ENCODE measurements around the gene NRIP1.
"Not testable (repeated sequence)": the region's sequence is repeated elsewhere in the genome, so short reads cannot be mapped to it uniquely, and the experiment has no call there.

The NRIP1 gene

DNA sequence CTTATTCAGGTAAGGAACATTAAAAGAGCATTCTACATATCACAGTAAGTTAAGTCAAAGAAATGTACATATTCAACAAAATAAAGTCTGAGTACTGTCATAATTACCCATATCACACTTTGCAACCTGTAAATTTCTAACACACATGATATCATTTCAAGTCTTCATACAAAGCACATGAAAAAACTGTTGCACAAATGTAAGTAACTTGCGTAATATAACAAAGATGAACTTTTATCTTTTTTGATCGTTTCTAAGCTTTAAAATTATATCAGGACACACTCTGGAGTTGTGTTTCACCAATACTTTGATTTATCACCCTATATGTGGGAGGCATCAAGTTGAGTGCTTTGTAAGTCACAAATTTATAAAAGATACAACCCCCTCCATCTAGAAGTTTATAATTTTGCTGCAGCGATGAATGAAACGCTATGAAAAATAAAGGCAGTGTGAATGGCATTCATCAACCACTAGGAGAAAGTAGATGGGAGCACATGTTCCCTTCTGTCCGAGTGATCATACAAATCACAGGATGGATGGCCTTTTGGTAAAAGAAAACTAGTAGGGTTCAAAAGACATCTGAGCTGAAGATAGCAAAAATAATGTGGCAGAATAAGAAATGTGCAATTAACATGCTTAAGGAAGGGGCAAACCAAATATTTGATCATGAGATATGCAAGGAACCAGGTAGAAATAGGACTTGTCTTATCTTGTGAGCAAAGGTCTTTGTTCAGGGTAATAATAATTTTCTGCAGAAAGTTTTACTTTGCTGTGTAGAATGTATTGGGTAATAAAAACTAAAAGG is 27.5 kb downstream of the NRIP1 start:
- no peak for DNase-seq

DNA sequence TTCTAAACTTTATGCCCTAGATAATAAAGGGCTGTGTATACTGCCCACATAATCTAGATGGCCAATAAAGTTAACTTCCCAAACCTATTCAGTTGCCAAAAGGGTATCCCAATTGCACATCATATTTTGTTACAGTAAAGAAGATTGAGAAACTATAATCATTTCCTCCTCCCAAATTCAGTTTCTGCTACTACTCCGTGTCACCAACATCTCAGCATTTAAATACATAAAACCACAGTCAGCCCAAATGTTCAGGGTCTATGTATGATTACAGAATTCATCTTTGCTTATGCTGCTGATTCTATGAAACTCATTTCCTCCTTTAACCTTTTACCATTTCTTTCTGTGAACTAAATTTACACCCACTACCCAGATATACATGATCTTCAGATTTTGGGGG is 28.6 kb downstream of the NRIP1 start:
- no peak for DNase-seq

DNA sequence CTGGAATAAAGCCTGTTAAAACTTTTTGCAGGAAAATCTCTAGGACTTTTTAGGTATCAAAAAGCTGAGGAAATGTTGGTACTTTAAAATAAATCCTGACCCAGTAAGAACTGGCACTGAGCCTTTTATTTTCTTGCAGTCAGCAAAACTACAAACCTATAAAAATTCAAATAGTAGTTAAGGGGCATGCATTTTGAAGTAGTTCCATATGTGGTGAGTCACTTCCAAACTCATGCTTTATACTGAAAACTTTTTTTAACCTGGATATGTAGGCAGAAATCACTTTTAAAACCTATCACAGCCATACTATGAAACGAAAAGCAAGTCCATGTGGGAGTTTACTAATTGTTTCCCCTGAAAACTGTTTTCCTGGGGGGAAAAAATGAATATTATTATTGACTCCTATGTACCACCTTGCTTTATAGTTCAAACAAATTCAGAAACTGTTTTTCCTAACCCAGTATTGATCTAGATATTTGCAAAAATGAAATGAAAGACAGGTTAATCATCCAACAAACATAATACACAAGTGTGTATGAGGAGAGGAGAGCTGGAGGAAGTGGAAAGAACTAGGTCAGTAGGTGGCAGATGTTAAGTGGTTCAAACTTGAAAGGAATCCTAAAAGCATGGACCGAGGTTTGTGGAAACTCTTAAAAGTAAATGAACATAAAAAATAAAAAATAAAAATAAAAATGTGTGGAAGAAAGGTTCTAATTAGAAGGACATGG is 30.5 kb downstream of the NRIP1 start:
- DNase-seq: no peak

DNA sequence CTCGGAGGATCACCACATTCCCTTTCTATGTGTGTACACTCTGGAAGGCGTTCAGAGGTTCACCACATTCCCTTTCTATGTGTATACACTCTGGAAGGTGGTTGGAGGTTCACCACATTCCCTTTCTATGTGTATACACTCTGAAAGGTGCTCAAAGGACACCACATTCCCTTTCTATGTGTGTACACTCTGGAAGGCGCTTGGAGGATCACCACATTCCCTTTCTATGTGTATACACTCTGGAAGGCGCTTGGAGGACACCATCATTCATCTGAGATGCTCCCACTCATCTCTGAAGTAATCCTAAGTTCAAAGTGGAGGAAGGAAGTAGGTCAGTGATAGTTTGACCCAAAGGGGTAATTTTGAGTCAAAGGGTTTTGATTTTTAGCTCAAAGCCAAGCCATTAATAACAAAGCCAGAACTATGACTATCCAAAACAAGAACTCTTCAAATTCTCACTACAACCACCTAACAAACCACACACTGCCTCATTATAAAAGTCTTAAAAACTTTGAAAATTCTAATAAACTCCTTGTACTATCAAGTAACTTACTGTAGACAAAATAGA is 32.9 kb downstream of the NRIP1 start:
- DNase-seq: no peak

DNA sequence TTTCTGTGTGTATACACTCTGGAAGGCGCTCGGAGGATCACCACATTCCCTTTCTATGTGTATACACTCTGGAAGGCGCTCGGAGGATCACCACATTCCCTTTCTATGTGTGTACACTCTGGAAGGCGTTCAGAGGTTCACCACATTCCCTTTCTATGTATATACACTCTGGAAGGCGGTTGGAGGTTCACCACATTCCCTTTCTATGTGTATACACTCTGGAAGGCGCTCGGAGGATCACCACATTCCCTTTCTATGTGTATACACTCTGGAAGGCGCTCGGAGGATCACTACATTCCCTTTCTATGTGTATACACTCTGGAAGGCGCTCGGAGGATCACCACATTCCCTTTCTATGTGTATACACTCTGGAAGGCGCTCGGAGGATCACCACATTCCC is 33.4 kb downstream of the NRIP1 start:
- not testable (repeated sequence) for DNase-seq

DNA sequence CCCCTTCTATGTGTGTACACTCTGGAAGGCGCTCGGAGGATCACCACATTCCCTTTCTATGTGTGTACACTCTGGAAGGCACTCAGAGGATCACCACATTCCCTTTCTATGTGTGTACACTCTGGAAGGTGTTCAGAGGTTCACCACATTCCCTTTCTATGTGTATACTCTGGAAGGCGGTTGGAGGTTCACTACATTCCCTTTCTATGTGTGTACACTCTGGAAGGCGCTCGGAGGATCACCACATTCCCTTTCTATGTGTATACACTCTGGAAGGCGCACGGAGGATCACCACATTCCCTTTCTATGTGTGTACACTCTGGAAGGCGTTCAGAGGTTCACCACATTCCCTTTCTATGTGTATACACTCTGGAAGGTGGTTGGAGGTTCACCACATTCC is 33.9 kb downstream of the NRIP1 start:
- DNase-seq: not testable (repeated sequence)

DNA sequence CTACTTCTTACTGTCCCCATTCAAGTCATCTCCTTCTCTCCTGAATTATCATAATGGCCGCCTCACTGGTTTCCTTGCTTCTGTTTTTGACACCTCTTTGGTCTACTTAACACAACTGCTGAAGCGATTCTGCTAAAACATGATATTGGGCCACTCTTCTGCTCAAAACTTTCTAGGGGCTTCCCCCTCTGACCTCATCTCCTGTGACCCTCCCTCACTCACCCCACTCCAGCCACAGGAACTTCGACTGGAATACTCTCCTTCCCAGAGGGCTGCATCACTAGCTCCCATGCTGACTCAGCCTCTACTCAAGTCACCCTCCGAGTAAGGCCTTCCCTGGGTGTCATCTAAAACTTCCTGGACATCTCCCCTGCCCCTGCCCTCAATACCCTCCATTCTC is 35.7 kb downstream of the NRIP1 start:
- DNase-seq: no peak

DNA sequence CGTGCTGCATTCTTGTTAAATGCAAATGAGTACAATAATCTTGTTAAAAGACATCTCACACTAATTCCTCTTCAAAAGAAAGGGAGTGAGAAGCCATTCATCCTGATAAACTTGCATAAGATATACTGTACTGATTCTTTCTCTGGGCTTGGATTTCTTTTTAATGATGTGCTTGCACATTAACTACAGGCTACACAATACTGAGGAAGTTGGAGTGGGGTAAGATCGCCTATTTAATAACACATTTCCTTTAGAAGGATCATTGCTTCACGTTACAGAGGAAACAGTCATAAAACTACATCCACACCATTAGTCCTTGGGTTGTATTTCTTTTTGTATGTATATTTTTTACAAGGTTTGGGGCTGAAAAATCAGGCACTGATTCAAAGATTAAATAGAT is 36.6 kb downstream of the NRIP1 start:
- DNase-seq: peak; percentile 9 to 63

DNA sequence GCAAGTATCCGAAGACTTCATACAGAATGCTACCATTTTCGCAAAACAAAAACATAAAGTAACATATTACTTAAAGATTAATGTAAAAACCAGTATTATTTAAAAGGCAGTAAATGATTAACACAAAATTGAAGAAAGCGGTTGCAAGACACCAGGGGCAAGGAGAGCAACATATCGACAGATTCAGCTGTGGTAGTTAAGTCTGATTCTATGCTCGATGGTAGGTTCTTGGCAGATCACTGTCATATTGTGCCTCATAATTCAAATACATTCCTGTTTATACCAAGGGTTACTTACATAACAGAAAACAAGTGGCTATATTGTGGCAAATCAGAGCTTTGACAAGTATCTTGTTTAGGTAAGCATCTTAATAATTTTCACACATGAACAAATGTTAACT is 37.7 kb downstream of the NRIP1 start:
- no peak for DNase-seq

DNA sequence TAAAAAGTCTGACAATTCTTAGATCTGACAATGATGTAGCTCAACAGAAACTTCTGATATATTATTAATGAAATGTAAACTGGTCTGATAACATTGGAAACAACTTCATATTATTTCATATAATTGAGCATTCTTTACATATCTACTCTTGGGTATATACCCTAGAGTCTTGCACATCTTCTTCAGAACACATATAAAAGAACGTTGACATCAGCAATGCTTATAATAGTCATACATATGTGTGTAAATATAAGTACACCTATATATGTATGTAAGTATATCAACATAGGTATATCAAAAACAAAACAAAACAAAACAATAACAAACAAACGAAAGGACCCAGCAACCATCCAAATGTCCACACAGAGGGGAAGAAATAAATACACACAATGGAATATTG is 38.4 kb downstream of the NRIP1 start:
- DNase-seq: no peak

DNA sequence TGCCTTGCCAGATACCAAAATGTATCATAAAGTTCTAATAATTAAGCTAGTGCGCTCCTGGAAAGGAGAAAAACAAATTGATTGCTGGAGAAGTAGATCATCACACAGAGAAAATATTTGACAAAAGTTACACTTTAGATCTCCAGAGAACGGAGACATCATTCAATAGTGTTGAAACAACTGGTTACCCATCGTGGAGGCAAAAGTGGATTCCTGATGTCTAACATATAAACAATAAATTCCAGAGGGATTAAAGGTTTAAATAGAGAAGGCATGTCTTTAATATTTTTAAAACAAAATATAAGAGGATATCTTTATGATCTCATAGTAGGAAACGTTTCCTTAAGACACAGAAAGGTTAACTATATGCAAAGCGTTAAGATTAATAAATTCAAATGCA is 41.0 kb downstream of the NRIP1 start:
- no peak for DNase-seq

DNA sequence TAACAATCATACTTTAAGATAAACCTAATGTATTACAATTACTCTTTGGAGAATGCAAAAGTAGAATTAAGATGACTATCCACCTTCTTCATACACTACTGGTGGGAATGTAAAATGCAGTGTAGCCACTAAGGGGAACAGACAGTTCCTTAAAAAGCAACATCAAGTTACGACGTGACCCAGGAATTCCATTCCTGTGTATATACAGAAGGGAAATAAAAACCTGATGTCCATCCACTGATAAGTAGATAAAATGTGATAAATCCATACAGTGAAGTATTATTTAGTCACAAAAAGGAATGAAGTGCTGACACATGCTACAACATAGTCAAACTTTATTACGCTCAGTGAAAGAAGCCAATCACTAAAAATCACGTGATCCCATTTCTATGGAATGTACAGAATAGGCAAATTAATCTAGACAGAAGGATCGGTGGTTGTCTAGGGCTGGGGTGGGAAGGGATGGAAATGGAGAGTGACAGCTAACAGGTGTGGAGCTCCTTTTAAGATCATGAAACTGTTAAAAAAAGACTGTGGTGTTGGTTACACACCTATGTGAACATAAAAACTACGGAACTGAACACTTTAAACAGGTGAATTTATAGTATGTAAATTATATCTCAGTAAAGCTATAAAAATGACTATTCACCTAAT is 42.1 kb downstream of the NRIP1 start:
- no peak for DNase-seq

DNA sequence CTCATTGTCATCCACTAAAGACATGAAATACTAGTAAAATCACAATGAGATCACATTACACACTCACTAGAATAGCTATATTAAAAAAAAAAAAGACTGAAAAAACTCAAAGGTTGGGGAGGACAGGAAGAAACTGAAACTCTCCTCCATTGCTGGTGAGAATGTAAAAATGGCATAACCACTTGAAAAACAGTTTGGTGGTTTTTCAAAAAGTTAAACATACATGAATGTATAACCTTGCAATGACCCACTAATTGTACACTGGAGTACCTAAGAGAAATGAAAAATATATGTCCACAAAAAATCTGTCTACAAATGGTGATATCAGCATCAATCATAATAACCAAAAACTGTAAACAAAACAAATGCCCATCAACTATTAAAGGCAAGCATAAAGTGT is 44.0 kb downstream of the NRIP1 start:
- no peak for DNase-seq

DNA sequence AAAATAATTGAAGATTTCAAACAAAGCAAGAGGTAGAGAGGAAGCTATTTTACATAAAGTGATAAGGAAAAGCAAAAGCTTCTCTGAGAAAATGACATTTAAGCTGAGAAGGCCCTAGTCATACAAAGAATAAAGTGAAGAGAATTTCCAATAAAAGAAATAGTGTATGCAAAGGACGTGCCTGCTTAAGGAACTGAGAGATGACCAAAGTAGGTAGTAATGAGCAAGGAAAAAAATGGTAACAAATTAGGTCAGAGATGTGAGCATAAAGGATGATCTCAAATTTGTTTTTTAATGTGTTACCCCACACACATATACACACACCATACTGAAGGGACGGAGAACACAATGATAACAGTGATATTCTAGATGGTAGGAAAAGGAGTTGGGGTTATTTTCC is 46.4 kb downstream of the NRIP1 start:
- no peak for DNase-seq

DNA sequence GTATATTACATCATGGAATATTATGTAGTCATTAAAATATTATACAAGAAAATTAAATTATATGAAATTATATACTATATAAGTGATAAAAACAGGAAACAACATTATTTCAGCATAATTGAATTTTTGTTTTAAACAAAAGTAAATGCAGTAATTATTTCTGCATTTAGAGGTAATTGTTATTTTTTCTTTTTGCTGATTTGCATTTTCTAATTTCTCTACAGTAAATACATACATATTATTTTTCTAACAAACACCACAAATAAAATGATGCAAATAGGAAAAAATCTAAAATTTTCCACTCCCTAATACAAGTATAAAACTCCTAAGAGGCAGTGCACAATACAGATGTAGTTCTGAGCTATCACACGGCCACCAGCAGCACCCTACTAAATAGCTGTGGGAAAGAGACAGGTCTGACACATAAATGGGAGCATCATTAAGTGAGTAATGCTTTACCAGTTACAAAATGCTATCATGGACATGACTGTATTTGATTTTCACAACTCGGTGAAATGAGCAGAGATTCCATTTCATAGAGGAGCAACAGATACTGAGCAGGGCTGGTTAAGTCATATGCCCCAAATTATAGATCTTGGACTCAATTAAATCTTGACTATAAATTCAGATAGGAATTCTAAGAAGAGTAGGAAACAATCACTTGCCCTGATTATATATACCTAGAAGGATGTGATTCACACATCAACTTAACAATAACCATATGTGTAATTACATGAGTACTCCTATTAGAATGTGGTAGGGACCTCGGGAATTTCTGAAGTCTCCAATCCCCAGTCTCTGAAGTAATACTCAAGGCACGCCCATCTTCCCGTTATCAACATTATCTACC is 49.0 kb downstream of the NRIP1 start:
- no peak for DNase-seq

DNA sequence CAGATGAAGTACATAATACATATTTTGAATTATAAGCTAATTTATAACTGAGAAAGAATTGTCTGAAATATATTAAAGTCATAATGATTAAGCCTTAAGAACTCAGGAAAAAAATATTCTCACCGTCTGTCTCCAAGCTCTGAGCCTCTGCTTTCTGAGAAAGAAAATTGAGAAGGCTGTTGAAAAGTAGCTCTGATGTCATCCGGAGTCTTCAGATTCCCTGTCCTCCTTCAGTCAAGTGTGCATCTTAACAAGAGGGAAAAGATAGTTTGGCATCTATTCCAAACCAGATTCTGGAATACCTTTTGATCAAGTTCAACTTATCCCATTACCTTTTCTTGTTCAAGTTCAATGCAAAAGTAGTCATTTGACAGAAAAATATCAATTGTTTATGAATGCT is 50.6 kb downstream of the NRIP1 start:
- DNase-seq: peak in 1 of 2 experiments; percentile 63

DNA sequence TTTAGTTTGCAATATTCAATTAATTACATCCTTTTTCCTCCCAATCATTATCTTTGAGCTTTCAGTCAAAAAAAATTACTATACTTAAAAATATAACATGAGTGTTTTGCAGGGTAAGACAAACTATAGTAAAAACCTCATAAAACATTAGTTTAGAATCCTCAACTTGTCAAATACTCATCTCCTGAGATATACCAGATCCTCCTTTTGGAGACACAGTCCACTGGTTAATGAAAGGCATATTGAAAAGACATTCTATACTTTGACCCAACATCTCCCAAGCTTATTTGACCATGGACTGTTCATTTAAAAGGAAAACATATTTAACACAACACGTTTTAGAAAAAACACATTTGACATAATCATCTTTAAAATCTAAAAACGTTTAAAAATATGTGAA is 52.8 kb downstream of the NRIP1 start:
- no peak for DNase-seq

DNA sequence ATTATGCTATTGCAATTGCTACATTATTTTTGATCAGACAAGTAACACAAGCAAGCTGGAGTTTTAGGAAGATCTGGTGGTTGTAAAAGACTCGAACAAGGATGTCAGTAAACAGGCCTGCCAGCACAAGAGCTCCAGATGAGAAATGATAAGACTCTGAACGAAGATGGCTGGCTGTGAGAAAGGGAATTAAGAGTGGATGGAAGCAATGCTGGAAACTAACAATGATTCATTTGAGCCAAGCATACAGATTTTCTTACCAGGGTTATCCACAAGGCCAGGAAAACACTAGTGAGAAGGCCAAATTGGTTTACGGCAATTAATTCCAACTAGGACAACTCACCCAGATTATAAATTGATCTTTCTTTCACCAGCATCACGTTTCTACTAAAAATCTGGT is 54.2 kb downstream of the NRIP1 start:
- no peak for DNase-seq

DNA sequence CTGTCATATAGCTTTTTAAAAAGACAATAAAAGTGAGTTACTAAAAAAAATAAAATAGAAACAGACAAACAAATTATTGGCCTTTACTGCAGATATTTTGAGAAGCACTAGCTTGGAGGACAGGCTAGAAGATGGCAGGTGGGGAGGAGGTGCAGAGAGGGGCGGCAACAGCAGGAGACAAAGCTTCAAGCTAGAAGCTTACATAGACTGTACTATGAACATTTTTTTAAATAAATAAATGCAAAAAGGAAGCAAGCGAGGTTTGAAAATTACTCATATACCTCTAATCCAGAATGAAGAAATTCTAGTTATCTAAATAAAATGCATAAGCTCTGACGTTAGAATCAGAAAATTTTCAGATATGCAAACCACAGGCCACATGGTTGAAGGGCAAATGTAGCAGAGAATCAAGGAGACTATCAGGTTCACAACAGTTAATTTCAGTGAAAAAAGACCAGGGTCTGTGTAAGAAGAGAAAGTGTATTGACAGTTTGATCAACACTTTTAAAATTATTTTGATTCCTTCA is 54.9 kb downstream of the NRIP1 start:
- DNase-seq: no peak

DNA sequence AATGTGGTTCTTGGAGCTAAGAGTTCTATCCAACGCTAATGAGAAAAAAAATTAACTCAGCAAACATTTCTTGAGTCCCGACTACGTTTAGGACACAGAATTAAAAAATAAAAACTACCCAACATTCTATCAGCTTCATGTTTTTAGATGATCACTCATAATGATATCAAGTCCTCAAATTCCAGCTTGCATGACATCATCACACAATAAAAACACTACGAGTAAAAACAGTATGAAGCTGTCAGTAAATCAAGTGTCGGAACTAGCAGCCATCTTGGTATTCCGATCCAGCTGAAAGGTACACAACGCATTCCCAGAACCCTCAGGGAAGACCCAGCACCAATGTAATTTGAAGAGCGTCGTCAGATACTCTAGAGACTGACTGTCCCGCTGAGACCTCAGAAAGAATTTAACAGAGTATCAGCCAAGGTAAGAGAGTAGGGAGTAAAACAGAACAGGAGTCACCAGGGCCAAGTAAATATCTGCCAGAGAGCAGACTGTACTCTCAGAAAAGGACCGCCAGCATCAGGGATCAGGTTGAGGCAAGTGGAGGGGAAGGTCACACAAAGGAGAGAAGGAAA is 57.0 kb downstream of the NRIP1 start:
- DNase-seq: no peak

DNA sequence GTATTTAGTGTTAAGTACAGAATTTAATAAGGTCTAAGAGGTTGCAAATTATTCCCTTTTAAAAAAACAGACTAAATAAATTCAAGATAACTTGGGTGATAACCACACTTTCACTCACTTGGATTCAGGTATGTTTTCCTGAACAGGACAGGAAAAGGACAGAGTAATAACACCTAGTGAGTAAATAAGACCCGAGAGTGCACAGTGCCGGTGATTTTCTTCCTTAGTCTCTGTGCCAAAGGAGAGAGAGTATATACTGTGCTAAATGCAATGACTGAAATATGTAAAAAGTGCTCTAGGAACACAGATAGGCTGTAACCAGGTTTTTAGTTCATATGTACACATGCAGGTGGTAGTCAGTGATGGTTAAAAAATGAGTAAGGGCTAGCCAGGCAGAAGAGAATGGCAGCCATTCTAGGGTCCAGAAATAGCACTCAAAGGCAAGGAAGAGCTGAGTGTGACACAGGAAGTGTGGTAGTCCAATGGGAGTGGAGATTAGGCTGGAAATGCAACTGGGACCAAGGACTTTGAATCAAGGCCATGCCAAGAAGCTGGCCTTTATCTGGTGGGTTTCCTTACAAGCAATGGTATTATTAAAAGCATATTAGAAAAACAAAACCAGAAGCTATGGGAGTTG is 58.1 kb downstream of the NRIP1 start:
- DNase-seq: no peak

DNA sequence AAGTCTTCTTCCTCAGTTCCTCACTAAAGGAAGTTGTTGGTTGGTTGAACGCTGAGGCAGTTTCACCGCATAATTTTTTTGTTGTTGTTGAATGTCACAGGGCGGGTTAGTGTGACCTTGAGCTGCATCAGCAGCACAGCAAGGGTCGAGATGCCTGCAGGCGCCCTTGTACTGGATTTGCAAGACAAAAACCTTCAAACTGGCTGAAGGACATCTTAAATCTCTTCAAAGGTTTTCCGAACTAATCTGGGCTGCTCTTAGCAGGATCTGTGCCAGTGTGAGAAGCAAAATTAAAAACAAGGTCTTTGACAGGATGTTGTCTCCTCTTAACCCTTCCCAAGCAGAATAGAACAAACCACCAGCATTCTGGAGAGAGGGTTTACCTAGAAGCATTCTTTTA is 59.4 kb downstream of the NRIP1 start:
- DNase-seq: peak; percentile 19 to 75
